ENCODE data around the gene ADAM19.

GRCh38 chr5:157464519-157465171 is 110.9 kb downstream of the ADAM19 start:
- TF ChIP-seq CTCF (IDR thresholded peaks at IDR 0.05; ENCODE audit: borderline replicate concordance, extremely low read depth, low read length, poor library complexity, severe bottlenecking) (no peak), EZH2 (IDR thresholded peaks at IDR 0.05; ENCODE audit: borderline replicate concordance, low read depth, low read length, severe bottlenecking) (no peak)

Data from DND-41 (cell line).